Karpas-422 (cell line): ENCODE results near the gene MAPK4. TPM values are rescaled to one million over a fixed set of nuclear protein-coding genes. Genes with fewer than 3 reads are reported as not detected.

Source experiments
- DNase-seq: peaks from one replicate; pipeline ENCODE4 v3.0.0-alpha.2; 2015
- H2AFZ ChIP-seq: fragments of 200-600 bp; sonication (generic); 2 replicates; pipeline ENCODE4 v1.6.1; 2014; ENCODE audit warnings: antibody characterized with exemption, low read length, mixed read lengths
- H3K27ac ChIP-seq: fragments of 200-600 bp; sonication (generic); 2 replicates; pipeline ENCODE4 v1.5.1; 2014; ENCODE audit warnings: mild to moderate bottlenecking, low read length, moderate library complexity
- H3K27me3 ChIP-seq: fragments of 200-600 bp; sonication (generic); 2 replicates; pipeline ENCODE4 v1.6.1; 2014; ENCODE audit warnings: low read length, mixed read lengths
- H3K36me3 ChIP-seq: fragments of 200-600 bp; sonication (generic); 2 replicates; pipeline ENCODE4 v1.6.1; 2014; ENCODE audit warnings: low read length, mixed read lengths; ENCODE audit not compliant: insufficient read depth
- H3K4me1 ChIP-seq: fragments of 200-600 bp; sonication (generic); 2 replicates; pipeline ENCODE4 v1.6.1; 2014; ENCODE audit warnings: mild to moderate bottlenecking, low read length, mixed read lengths
- H3K4me2 ChIP-seq: fragments of 200-600 bp; sonication (generic); 2 replicates; pipeline ENCODE4 v1.6.1; 2014; ENCODE audit warnings: low read length, low read depth, mild to moderate bottlenecking; ENCODE audit not compliant: poor library complexity, severe bottlenecking
- H3K4me3 ChIP-seq: fragments of 200-600 bp; sonication (generic); 2 replicates; pipeline ENCODE4 v1.5.1; 2014; ENCODE audit warnings: mild to moderate bottlenecking, antibody characterized with exemption, low read length, mixed read lengths
- H3K79me2 ChIP-seq: fragments of 200-600 bp; sonication (generic); 2 replicates; pipeline ENCODE4 v1.6.1; 2014; ENCODE audit warnings: mild to moderate bottlenecking, low read length, mixed read lengths
- H3K9ac ChIP-seq: fragments of 200-600 bp; sonication (generic); 2 replicates; pipeline ENCODE4 v1.6.0; 2014; ENCODE audit warnings: low read length
- H3K9me2 ChIP-seq: fragments of 200-600 bp; sonication (generic), shearing (Covaris generic); replicated peaks from 2 replicates; pipeline ENCODE4 v1.6.0; 2014; ENCODE audit warnings: mild to moderate bottlenecking, low read length, moderate library complexity; ENCODE audit not compliant: insufficient read depth
- H3K9me3 ChIP-seq: fragments of 300-700, 200-600 bp; sonication (generic); 2 replicates; pipeline ENCODE4 v1.6.1; 2014; ENCODE audit warnings: low read length, mixed read lengths
- H4K20me1 ChIP-seq: fragments of 200-600 bp; sonication (generic); 2 replicates; pipeline ENCODE4 v1.6.1; 2014; ENCODE audit warnings: mild to moderate bottlenecking, antibody characterized with exemption, low read length, low read depth; ENCODE audit not compliant: insufficient read depth
- total RNA-seq: library from RNA; depleted of rRNA; stranded (reverse); fragments of >200 nt; shearing (Covaris generic); gene quantifications from 2 replicates; pipeline ENCODE4 v1.2.3, GENCODE V29; 2014; ENCODE audit warnings: low replicate concordance

The MAPK4 gene
- total RNA-seq, 1 experiment from 2014 or later = not detected

- no peaks in the 10 kb centered on the region for H4K20me1 ChIP-seq
- H3K36me3 ChIP-seq = no peaks in the 10 kb centered on the region
- H3K27me3 ChIP-seq = no peaks in the 10 kb centered on the region
- no peak overlapping the region for H3K4me2 ChIP-seq
- H3K9ac ChIP-seq = no peak overlapping the region
- no peaks in the 10 kb centered on the region for H3K4me1 ChIP-seq
- no peak overlapping the region for H3K27ac ChIP-seq
- DNase-seq = no peak
- no peaks in the 10 kb centered on the region for H3K79me2 ChIP-seq
- H2AFZ ChIP-seq = no peak overlapping the region
- H3K9me2 ChIP-seq = no peaks in the 10 kb centered on the region
- no peak overlapping the region for H3K4me3 ChIP-seq
- H3K9me3 ChIP-seq = no peaks in the 10 kb centered on the region
Measured at GRCh38 chr18:50654658-50655550, 95.0 kb downstream of the MAPK4 start.

GRCh38 chr18:50656396-50656795 lies 96.5 kb downstream of the MAPK4 start:
- Histone ChIP-seq H3K9ac (no peak overlapping the region), H3K4me3 (no peak overlapping the region), H3K9me3 (no peaks in the 10 kb centered on the region)

GRCh38 chr18:50656841-50657470 lies 97.1 kb downstream of the MAPK4 start:
- H3K9me2 ChIP-seq = no peaks in the 10 kb centered on the region
- H3K4me1 ChIP-seq = no peaks in the 10 kb centered on the region
- no peaks in the 10 kb centered on the region for H3K27me3 ChIP-seq
- H3K4me3 ChIP-seq = no peak overlapping the region
- H3K4me2 ChIP-seq = no peak overlapping the region
- DNase-seq = no peak
- H3K9ac ChIP-seq = no peak overlapping the region
- H3K79me2 ChIP-seq = no peaks in the 10 kb centered on the region
- no peak overlapping the region for H3K27ac ChIP-seq
- H3K36me3 ChIP-seq = no peaks in the 10 kb centered on the region
- H2AFZ ChIP-seq = no peak overlapping the region
- no peaks in the 10 kb centered on the region for H3K9me3 ChIP-seq
- H4K20me1 ChIP-seq = no peaks in the 10 kb centered on the region

More at GRCh38 chr18:50656396-50656795, 96.5 kb downstream of the MAPK4 start:
- Histone ChIP-seq H3K79me2 (no peaks in the 10 kb centered on the region), H3K9me2 (no peaks in the 10 kb centered on the region), H4K20me1 (no peaks in the 10 kb centered on the region), H3K36me3 (no peaks in the 10 kb centered on the region), H3K27ac (no peak overlapping the region), H3K27me3 (no peaks in the 10 kb centered on the region), H3K4me1 (no peaks in the 10 kb centered on the region), H3K4me2 (no peak overlapping the region), H2AFZ (no peak overlapping the region)
- DNase-seq = no peak

- Histone ChIP-seq H3K4me1 (no peaks in the 10 kb centered on the region), H3K9me2 (no peaks in the 10 kb centered on the region), H3K4me2 (no peak overlapping the region), H3K9me3 (no peaks in the 10 kb centered on the region), H3K79me2 (no peaks in the 10 kb centered on the region), H3K9ac (no peak overlapping the region), H2AFZ (no peak overlapping the region), H3K27me3 (no peaks in the 10 kb centered on the region), H3K4me3 (no peak overlapping the region), H3K27ac (no peak overlapping the region), H4K20me1 (no peaks in the 10 kb centered on the region), H3K36me3 (no peaks in the 10 kb centered on the region)
- DNase-seq = no peak
Measured at GRCh38 chr18:50658601-50659000, 98.7 kb downstream of the MAPK4 start.

GRCh38 chr18:50659091-50660003 lies 99.5 kb downstream of the MAPK4 start:
- Histone ChIP-seq H3K4me2 (no peak overlapping the region), H3K36me3 (no peaks in the 10 kb centered on the region), H3K9me3 (no peaks in the 10 kb centered on the region), H3K27me3 (no peaks in the 10 kb centered on the region), H3K9ac (no peak overlapping the region), H4K20me1 (no peaks in the 10 kb centered on the region), H3K9me2 (no peaks in the 10 kb centered on the region), H3K27ac (no peak overlapping the region), H3K4me3 (no peak overlapping the region), H2AFZ (no peak overlapping the region), H3K4me1 (no peaks in the 10 kb centered on the region), H3K79me2 (no peaks in the 10 kb centered on the region)
- DNase-seq = no peak

GRCh38 chr18:50661013-50661412 lies 101.1 kb downstream of the MAPK4 start:
- no peaks in the 10 kb centered on the region for H3K36me3 ChIP-seq
- no peak for DNase-seq
- H4K20me1 ChIP-seq = no peaks in the 10 kb centered on the region
- H3K4me3 ChIP-seq = no peak overlapping the region
- no peak overlapping the region for H2AFZ ChIP-seq
- H3K9me2 ChIP-seq = no peaks in the 10 kb centered on the region
- H3K9me3 ChIP-seq = no peaks in the 10 kb centered on the region
- no peaks in the 10 kb centered on the region for H3K27me3 ChIP-seq
- no peak overlapping the region for H3K4me2 ChIP-seq
- no peak overlapping the region for H3K9ac ChIP-seq
- no peaks in the 10 kb centered on the region for H3K4me1 ChIP-seq
- H3K27ac ChIP-seq = no peak overlapping the region
- H3K79me2 ChIP-seq = no peaks in the 10 kb centered on the region

- Histone ChIP-seq H3K27ac (no peak overlapping the region), H3K4me3 (no peak overlapping the region), H3K9me2 (no peaks in the 10 kb centered on the region), H3K36me3 (no peaks in the 10 kb centered on the region), H2AFZ (no peak overlapping the region), H3K9me3 (no peaks in the 10 kb centered on the region), H3K79me2 (no peaks in the 10 kb centered on the region), H3K4me2 (no peak overlapping the region), H3K9ac (no peak overlapping the region), H4K20me1 (no peaks in the 10 kb centered on the region), H3K27me3 (no peaks in the 10 kb centered on the region), H3K4me1 (no peaks in the 10 kb centered on the region)
- DNase-seq = peak; percentile 77
Measured at GRCh38 chr18:50662177-50662576, 102.3 kb downstream of the MAPK4 start.
